Head of caudate nucleus (tissue), 42 donors: Measurements from ENCODE around the gene TFF2.

Source experiments
- DNase-seq, 42 donors: peaks; one replicate each; pipeline versions ENCODE4 v3.0.0 to v3.0.0-alpha.2; 2020 to 2021; ENCODE audit warnings: mixed read lengths in 7 of 42
- intact Hi-C: fragments of 100-400 bp; cut with DNase I; formaldehyde crosslinking; loops from one replicate; pipeline ENCODE4 v1.15.0; 2022

TFF2 gene

GRCh38 chr21:42301371-42302075 lies 49.3 kb downstream of the TFF2 start:
- intact Hi-C loops, result no loop called here
- DNase-seq, result no peak

- intact Hi-C loops, result no loop called here
- DNase-seq, result no peak
These were observed 49.8 kb downstream of the TFF2 start for GRCh38 chr21:42300956-42301355.

DNA sequence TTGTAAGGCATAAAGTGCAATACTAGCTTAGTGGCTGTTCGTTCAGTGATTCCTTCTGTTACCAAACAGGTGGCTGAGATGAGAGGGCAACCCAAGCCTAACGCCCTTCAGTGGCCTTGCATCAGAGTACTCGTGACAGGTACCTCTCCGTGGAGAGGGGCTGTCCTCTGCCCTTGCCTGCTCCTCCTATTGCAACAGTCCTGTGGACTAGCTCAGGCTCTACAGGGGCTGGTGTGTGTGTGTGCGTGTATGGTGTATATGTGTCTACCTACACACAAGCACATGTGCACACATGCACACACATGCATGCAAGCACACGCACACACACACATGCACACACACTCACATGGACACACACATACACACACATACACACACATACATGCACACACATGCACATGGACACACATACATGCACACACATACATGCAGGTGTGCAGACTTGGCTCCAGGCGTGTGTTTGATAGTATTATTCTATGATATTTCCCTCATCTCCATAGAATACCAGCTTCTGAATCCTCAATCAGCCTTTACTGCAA lies 50.7 kb downstream of the TFF2 start:
- intact Hi-C loops, result no loop called here
- no peak for DNase-seq

GRCh38 chr21:42299324-42300044 lies 51.3 kb downstream of the TFF2 start:
- intact Hi-C loops, result no loop called here
- peak in 2 of 42 donors; percentile 23 to 60 for DNase-seq

DNA sequence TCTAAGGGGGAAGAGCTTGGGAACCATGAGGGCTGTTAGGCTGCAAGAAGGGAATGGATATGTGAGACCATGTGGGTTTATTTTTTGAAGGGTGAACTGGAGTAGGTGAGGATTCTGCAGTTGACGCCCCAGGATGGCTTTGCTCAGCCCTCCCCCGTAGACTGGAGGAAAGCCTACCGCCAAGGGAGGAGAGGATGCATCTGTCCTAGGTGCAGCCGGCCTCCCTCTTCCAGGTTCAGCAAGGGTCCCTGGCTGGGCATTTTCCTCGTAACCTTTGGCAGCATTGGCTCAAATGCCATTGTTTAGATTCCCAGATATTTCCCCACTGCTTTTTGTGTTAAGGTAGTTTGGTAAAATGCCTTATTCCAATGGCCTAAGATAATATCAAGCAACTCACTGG lies 52.1 kb downstream of the TFF2 start:
- intact Hi-C loops, result no loop called here
- DNase-seq, result no peak

- no peak for DNase-seq
These were observed 52.6 kb downstream of the TFF2 start for GRCh38 chr21:42298237-42298636.

DNA sequence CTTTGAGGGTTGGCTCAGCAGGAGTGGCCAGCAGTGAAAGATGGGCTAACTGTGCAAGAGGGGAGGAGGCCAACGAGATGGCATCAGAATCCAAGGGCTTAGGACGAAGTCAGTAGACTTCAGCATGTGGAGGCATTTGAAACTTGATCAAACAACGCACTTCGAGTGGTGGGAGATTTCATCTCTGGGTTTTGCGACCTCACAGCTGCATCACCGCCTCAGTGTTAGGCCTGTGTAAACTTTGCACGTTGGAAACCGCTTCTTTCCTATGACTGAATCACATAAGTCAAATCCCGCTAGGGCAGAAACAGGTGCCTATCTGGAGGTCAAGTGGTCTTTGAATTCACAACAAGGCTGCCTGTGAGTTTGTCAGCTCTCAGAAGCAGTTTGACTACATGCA lies 53.4 kb downstream of the TFF2 start:
- intact Hi-C loops, result no loop called here
- no peak for DNase-seq

More at GRCh38 chr21:42298237-42298636, 52.6 kb downstream of the TFF2 start:
- intact Hi-C loops, result no loop called here

GRCh38 chr21:42296501-42296900 lies 54.3 kb downstream of the TFF2 start:
- no peak for DNase-seq
- intact Hi-C loops, result no loop called here
